SKM-1 treated with dmso at 0.1 percent for 144 hours (cell line): ENCODE data around the gene TBC1D5.
A peak's percentile ranks its signal among the peaks of the same experiment; 100 is the strongest.
"Not testable (repeated sequence)": the region's sequence is repeated elsewhere in the genome, so short reads cannot be mapped to it uniquely, and the experiment has no call there.

Experiments
- DNase-seq: peaks from one replicate; lab custom pipeline; 2025; ENCODE audit not compliant: unreplicated experiment; lab: John Stamatoyannopoulos, UW

Gene TBC1D5

DNA sequence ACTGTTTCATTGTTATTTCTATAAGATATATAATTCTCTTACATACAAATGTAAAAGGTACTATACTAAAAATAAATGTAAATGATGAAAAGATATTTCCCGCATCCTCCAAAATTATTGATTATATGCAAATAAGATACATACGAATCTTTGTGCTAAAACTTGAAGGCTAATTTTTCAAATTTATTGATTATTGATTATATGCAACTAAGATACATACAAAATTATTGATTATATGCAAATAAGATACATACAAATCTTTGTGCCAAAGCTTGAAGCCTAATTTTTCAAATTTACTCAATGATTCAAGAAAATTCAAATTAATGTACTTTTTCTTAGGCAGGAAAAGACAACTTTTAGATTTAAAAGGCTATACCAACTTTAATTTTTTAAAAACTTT lies 319.8 kb downstream of the TBC1D5 start:
- DNase-seq, result no peak

DNA sequence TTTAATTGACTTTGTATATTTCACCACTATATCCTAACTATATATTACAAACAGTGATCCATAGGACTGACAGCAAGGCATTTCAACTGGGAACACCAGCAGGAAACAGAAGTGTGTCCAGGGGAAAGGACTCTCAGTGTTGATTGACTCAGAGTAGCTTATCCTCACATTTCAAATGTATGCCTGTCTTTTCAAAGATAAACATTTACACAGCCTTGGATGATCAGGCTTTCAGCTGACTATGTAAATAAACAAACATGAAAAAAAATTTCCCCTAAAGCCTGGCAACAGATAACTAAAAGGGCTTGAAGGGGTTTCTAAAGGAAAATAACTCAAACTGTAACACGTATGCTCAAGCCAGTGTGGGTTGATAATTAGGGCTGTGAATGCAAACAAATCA lies 321.8 kb downstream of the TBC1D5 start:
- no peak for DNase-seq

GRCh38 chr3:17412950-17413530 lies 329.4 kb downstream of the TBC1D5 start:
- DNase-seq, result peak; percentile 51

DNA sequence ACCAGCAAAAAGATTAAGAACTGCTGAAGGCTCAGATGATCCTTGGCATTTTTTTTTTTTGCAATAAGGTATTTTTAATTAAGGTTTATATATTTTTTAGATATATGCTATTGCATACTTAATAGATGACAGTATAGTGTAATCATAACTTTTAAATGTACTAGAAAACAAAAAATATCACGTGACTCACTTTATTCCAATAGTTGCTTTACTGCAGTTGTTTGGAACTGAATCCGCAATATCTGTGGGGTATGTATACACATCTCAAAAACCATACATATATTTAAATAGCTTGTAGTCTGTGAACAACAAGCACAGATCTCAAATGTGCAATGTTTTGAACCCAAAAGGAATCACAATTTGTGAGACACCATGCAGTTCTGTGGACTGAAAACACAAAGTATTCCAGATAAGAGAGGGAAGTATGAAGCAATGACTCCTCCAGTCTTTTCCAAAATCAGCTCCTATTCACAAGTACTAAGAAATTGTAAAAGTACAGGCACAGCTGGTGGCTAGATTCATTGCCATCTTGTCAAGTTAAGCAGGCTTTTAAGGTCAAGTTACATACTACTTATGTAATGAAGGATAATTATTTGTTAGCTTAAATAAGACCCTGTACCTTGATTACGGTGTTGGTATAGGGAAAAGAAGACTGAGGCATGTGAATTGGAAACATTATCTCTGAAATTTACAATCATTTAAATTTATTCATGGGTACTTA lies 331.1 kb downstream of the TBC1D5 start:
- DNase-seq, result no peak

DNA sequence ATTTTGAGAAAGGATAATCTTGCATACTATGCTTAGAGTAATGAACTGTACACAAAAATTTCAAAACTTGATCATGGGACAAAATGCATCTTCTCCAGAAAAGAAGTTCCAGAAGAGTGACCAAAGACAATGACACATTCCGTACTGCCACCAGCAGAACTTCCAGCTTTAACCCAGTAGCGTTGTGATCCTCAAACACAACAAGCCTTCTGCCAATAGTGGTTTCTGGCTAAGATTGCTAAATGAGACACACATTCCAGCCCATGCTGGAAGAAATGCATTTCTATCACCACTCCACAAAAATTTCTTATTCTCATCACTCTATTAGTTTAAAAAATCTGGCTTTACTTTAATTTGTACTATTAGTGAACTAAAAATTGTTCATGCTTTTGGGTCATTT lies 334.9 kb downstream of the TBC1D5 start:
- DNase-seq, result no peak

DNA sequence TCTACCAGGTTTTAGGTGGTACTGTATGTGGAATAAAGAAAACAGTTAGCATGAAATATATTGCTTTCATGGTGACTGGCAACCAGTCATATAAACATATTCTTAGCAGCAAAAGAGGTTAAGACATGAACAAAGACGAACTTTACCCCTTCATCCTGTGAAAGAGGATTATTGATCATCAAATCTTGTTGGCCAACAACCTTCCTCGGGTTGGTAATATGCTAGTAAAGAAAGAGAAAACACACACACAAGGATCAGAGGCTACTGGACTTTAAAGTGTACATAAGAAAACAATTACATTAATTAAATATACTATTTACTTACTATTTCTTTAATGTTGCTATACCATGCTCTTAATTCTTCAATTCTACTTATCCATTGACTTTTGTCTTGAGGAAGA lies 337.9 kb downstream of the TBC1D5 start:
- DNase-seq, result no peak

DNA sequence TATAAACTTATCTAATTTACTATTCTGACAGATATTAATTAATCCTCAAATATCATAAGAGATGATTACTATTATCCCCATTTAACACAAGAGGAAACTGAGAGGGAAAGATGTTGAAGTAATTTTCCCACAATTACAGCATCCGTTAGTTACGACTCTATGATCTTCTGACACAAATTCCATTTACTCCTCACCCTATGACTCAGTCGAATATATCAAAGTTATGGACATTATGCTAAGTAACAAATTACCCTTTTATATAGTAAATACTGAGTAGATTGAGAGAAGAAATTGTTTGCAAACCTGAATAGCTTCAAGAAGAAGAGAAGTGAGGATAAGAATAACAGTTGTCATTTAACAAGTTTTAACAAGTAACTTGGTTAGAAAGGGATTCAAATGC lies 340.0 kb downstream of the TBC1D5 start:
- DNase-seq, result no peak

DNA sequence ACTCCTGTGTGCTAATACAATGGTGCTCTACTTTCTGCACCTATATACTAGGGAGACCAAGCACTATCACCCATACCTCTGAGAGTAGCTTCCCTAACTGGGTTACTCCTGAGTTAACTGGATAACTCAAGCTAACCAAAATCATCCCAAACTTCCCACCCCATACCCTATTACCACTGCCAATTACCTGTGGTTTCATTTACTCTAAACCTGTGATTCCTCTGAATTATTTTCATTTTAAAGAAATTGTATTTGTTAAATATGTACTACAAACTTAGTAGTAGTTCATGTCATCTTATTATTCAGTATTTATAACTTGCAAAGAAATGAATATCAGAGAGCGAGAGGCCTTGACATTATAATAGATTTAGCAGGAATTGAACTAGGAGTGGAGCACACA lies 340.5 kb downstream of the TBC1D5 start:
- DNase-seq, result no peak

- DNase-seq, result no peak
Observed at GRCh38 chr3:17399586-17399985, 342.8 kb downstream of the TBC1D5 start.

- no peak for DNase-seq
Observed at GRCh38 chr3:17398959-17399551, 343.4 kb downstream of the TBC1D5 start.

GRCh38 chr3:17396036-17396435 lies 346.4 kb downstream of the TBC1D5 start:
- no peak for DNase-seq

DNA sequence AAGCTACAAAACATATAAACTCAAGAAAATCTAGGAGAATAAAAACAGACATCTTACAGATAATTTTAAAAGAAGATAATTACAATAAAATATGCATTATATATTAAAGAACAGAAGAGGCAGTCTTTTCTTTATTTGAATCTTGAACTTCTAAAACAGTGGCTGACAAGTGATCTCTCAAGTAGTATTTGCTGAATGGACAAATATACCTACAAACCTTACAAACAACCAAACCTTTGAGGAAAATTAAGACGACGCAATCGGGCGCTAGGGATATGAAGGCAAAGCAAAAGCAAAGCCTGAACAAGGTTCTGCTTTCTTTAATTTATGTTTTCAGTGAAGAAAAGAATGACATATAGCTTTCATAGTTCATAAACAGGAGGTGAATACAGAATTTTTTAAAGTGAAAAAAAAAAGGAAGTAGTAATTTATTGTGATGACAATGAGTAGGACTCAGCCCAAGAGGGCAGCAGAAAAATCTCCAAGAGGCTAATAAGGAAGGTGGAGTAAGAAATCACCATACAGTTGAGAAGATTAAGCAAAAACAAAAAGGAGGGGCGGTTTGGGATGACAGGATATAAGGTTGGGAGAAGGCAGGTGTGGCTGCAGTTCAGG lies 347.8 kb downstream of the TBC1D5 start:
- DNase-seq, result no peak

DNA sequence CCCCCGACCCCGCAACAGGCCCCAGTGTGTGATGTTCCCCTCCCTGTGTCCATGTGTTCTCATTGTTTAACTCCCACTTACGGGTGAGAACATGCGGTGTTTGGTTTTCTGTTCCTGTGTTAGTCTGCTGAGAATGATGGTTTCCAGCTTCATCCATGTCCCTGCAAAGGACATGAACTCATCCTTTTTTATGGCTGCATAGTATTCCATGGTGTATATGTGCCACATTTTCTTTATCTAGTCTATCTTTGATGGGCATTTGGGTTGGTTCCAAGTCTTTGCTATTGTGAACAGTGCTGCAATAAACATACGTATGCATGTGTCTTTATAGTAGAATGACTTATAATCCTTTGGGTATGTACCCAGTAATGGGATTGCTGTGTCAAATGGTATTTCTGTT lies 349.9 kb downstream of the TBC1D5 start:
- DNase-seq, result not testable (repeated sequence)

DNA sequence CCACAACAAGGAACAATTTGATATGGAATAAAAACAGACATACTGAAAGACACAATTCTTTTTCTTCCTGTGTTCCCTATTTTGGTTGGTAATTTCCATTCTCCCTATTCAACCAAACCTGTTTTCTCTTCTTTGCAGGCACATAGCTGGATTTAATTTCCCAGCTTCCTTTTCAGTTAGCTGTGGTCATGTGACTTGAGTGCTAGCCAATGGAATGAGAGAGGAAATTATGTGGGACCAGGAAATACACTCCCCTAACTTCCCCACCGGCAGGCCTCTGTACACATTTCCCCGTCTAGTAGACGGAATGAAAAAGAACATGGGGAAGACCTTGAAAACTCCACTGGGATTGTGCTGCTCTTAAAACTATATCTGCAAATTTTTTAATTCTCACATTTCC lies 351.6 kb downstream of the TBC1D5 start:
- DNase-seq, result no peak

DNA sequence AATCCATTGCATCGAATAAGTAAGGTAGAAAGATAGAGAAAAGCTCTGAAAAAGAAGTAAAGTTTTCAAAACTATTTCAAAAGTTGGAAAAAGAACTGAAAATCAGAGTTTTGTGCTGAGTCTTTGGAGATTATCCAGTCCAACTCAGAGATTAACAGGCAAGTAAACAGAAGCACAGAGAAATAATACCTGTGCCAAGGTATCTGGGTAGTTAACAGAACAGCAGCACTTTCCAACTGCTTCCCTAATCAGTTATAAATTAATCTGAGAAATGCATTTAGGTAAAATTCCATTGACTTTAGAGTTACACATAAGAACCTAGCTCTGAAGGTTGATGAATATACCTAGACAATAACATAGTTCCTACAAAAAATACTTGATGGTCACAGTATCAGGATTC lies 355.3 kb downstream of the TBC1D5 start:
- no peak for DNase-seq

DNA sequence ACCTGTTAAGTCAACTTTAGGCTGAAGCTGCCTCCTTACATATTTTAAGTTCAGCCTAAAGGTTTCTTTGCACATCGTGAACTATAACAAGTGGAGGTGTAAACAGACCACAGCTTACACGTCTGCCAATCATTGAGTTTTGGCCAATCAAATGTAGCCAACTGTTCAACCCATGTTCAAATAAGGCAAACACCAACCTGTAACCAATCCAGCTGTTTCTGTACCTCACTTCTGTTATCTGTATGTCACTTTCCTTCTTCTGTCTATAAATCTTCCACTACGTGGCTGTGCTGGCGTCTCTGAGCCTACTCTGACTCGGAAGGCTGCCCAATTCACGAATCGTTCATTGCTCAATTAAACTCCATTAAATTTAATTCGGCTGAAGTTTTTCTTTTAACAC lies 356.0 kb downstream of the TBC1D5 start:
- DNase-seq, result no peak

DNA sequence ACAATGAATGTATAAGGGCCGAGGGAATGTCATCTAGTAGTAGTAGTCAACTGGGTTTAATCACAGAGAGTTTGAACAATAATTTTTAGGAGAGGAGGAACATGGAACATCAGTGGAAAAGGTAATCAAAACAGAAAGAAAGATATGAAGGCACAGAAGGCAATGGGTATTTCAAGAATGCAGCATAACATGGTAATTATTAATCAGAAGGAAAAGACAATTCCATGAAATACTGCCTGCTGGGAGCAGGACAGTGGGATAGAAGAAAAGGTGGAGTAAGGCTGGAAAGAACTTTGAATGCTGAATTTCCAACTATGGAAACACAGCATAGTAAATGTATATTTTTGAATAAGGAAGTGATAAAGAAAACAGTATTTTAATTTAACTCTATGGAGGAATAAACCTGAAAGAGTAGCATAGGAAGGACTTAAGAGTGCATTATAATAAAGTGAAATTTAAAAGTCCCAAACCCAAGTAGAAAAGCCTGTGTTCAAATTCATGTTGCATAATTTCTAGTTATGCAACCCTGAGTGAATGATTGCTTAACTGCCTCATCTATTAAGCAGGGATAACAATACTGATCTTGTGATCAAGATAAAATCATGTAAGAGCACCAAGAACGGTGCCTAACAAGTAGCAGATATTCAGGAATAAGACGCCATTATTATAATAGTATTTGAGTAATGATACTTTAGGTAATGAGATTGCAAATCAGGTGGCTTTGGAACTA lies 357.7 kb downstream of the TBC1D5 start:
- DNase-seq, result peak; percentile 23

GRCh38 chr3:17373304-17373703 lies 369.1 kb downstream of the TBC1D5 start:
- DNase-seq, result no peak

- DNase-seq, result no peak
Observed at GRCh38 chr3:17372362-17373210, 369.8 kb downstream of the TBC1D5 start.

- no peak for DNase-seq
Observed at GRCh38 chr3:17369973-17370372, 372.5 kb downstream of the TBC1D5 start.

DNA sequence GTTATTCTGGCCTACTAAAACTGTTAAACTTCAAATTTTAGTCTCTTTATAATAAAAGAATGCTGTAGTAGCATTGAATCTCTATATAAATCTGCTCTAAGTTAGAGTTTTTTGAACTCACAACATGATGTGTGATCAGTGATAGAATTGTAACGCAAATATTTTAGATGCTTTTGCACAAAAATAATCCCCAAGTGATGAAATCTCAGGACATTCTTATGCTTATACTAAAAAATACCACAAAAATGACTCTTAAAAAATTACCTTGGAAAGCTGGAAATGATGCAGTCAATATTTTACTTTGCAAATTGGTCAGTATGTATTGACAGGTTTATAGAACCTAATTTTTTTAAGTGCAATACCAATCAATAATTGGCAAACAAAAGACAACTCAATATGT lies 375.3 kb downstream of the TBC1D5 start:
- no peak for DNase-seq
